ENCODE results near the gene OR7C1.
"Not testable (repeated sequence)": the region's sequence is repeated elsewhere in the genome, so short reads cannot be mapped to it uniquely, and the experiment has no call there.

OR7C1 gene

GRCh38 chr19:14765403-14765802 is 69.6 kb downstream of the OR7C1 start:
- not testable (repeated sequence) for DNase-seq (ENCODE audit: low spot score)

GRCh38 chr19:14764401-14764800 is 70.6 kb downstream of the OR7C1 start:
- no peak for DNase-seq (ENCODE audit: low spot score)

GRCh38 chr19:14763497-14764145 is 71.4 kb downstream of the OR7C1 start:
- DNase-seq (ENCODE audit: low spot score) = no peak

GRCh38 chr19:14762111-14762510 is 72.9 kb downstream of the OR7C1 start:
- DNase-seq (ENCODE audit: low spot score) = no peak

- no peak for DNase-seq (ENCODE audit: low spot score)
Observed at GRCh38 chr19:14761607-14762006, 73.4 kb downstream of the OR7C1 start.

- DNase-seq (ENCODE audit: low spot score) = no peak
Observed at GRCh38 chr19:14758816-14759215, 76.2 kb downstream of the OR7C1 start.

- no peak for DNase-seq (ENCODE audit: low spot score)
Observed at GRCh38 chr19:14748601-14749000, 86.4 kb downstream of the OR7C1 start.
